MM.1S (cell line): Measurements from ENCODE around the gene ZNF609.

Experiments used
- CTCF ChIP-seq: fragments of 300-600 bp; sonication (generic); IDR thresholded peaks from 2 replicates; pipeline ENCODE4 v1.5.1; 2016; ENCODE audit warnings: antibody characterized with exemption, low read length, mixed read lengths
- EZH2phosphoT487 ChIP-seq: fragments of 300-600 bp; sonication (generic); IDR thresholded peaks from 2 replicates; pipeline ENCODE4 v1.6.1; 2018; ENCODE audit warnings: antibody characterized with exemption, low read length

- TF ChIP-seq CTCF, result no peak
- TF ChIP-seq EZH2phosphoT487, result no peak
Measured at GRCh38 chr15:64574301-64575017, 114.1 kb downstream of the ZNF609 start.
